CD14-positive monocyte (primary cell): ENCODE data around the gene TARP.

ENCODE experiments used
- DNase-seq, 3 donors: peaks; one replicate each; pipeline ENCODE4 v3.0.0-alpha.2; 2011 to 2022
- H2AFZ ChIP-seq: 2 replicates; pipeline ENCODE4 v1.6.0; 2012; ENCODE audit warnings: mild to moderate bottlenecking, low read depth, low read length, inconsistent platforms; ENCODE audit not compliant: insufficient read depth, poor library complexity, severe bottlenecking
- H3K27ac ChIP-seq, 2 donors: 1 replicate in 1 of 2; 2 replicates in 1 of 2; pipeline ENCODE4 v1.5.1; 2012 to 2013; ENCODE audit warnings: low read length in 2 of 2, control low read depth in 1 of 2, inconsistent platforms in 1 of 2, low read depth in 1 of 2, mild to moderate bottlenecking in 1 of 2
- H3K27me3 ChIP-seq, 2 donors: one replicate each; pipeline versions ENCODE4 v1.6.0 to v1.6.1; 2011 to 2013; ENCODE audit warnings: low read length in 2 of 2; ENCODE audit not compliant: control insufficient read depth in 2 of 2, insufficient read depth in 2 of 2
- H3K36me3 ChIP-seq, 2 donors: replicated peaks in 1 of 2; 1 replicate in 1 of 2; 2 replicates in 1 of 2; pipeline versions ENCODE4 v1.5.1 to v1.6.1; 2012 to 2013; ENCODE audit warnings: low read length in 2 of 2, control low read depth in 1 of 2, inconsistent platforms in 1 of 2, mild to moderate bottlenecking in 1 of 2; ENCODE audit not compliant: insufficient read depth in 2 of 2, control insufficient read depth in 1 of 2
- H3K4me1 ChIP-seq, 2 donors: 1 replicate in 1 of 2; 2 replicates in 1 of 2; pipeline versions ENCODE4 v1.5.1 to v1.6.1; 2012 to 2013; ENCODE audit warnings: low read length in 2 of 2, control low read depth in 1 of 2, inconsistent platforms in 1 of 2, mild to moderate bottlenecking in 1 of 2, moderate library complexity in 1 of 2; ENCODE audit not compliant: insufficient read depth in 2 of 2, control insufficient read depth in 1 of 2
- H3K4me2 ChIP-seq: replicated peaks from 2 replicates; pipeline ENCODE3; 2012; ENCODE audit warnings: low read length, moderate library complexity, mild to moderate bottlenecking; ENCODE audit not compliant: poor library complexity, severe bottlenecking; ENCODE audit errors: extremely low read depth
- H3K4me3 ChIP-seq, 3 experiments: fragments of 200-600 bp in 1 of 3; sonication (generic) in 1 of 3; replicated peaks in 1 of 3; 1 replicate in 2 of 3; 2 replicates in 1 of 3; pipeline ENCODE4 v1.5.1; 2011 to 2013; ENCODE audit warnings: low read length in 3 of 3, mild to moderate bottlenecking in 3 of 3, control low read depth in 2 of 3, low read depth in 2 of 3, inconsistent platforms in 1 of 3, moderate library complexity in 1 of 3
- H3K79me2 ChIP-seq: 2 replicates; pipeline ENCODE4 v1.6.0; 2012; ENCODE audit warnings: mild to moderate bottlenecking, control low read depth, inconsistent platforms, low read length, moderate library complexity; ENCODE audit not compliant: insufficient read depth
- H3K9ac ChIP-seq: 2 replicates; pipeline ENCODE4 v1.6.0; 2017; ENCODE audit warnings: low read length, mild to moderate bottlenecking; ENCODE audit not compliant: insufficient read depth, poor library complexity, severe bottlenecking
- H3K9me3 ChIP-seq, 2 donors: replicated peaks in 1 of 2; 1 replicate in 1 of 2; 2 replicates in 1 of 2; pipeline versions ENCODE4 v1.5.1 to v1.6.1; 2012 to 2013; ENCODE audit warnings: low read length in 2 of 2, control low read depth in 1 of 2; ENCODE audit not compliant: control insufficient read depth in 1 of 2, insufficient read depth in 1 of 2
- H4K20me1 ChIP-seq: 2 replicates; pipeline ENCODE4 v1.6.0; 2012; ENCODE audit warnings: mild to moderate bottlenecking, low read length, control low read depth, moderate library complexity; ENCODE audit not compliant: insufficient read depth
- H3K27ac Mint-ChIP-seq, 7 donors: one replicate each; pipeline ENCODE4 v1.8.0; 2020; ENCODE audit warnings: mild to moderate bottlenecking in 7 of 7, mixed read lengths in 7 of 7, moderate library complexity in 6 of 7, inconsistent platforms in 2 of 7
- H3K27me3 Mint-ChIP-seq, 3 donors: one replicate each; pipeline ENCODE4 v1.8.0; 2021 to 2022; ENCODE audit warnings: low read depth in 3 of 3, mild to moderate bottlenecking in 3 of 3, mixed read lengths in 3 of 3, moderate library complexity in 3 of 3, inconsistent platforms in 1 of 3
- H3K36me3 Mint-ChIP-seq, 2 donors: one replicate each; pipeline ENCODE4 v1.8.0; 2020; ENCODE audit warnings: mixed read lengths in 2 of 2, inconsistent platforms in 1 of 2, mild to moderate bottlenecking in 1 of 2
- H3K4me1 Mint-ChIP-seq: one replicate; pipeline ENCODE4 v1.8.0; 2020; ENCODE audit warnings: mild to moderate bottlenecking, mixed read lengths
- H3K4me3 Mint-ChIP-seq, 2 donors: one replicate each; pipeline ENCODE4 v1.8.0; 2020; ENCODE audit warnings: mild to moderate bottlenecking in 2 of 2, mixed read lengths in 2 of 2, moderate library complexity in 1 of 2
- H3K9me3 Mint-ChIP-seq, 7 donors: one replicate each; pipeline ENCODE4 v1.8.0; 2020 to 2022; ENCODE audit warnings: mixed read lengths in 7 of 7, mild to moderate bottlenecking in 6 of 7, moderate library complexity in 6 of 7, inconsistent platforms in 2 of 7
- CTCF ChIP-seq: fragments of 200-600 bp; IDR thresholded peaks from one replicate; pipeline ENCODE4 v1.8.0; 2022; ENCODE audit warnings: antibody characterized with exemption, mild to moderate bottlenecking
- WGBS: methylation state at CpG from one replicate; pipeline ENCODE4 v1.1.5; 2013; ENCODE audit warnings: missing lambda C conversion rate; ENCODE audit not compliant: insufficient coverage; 5-methylcytosine and 5-hydroxymethylcytosine counted together
- intact Hi-C, 2 donors: fragments of 100-400 bp; cut with micrococcal nuclease; formaldehyde crosslinking; loops; one replicate each; pipeline versions ENCODE4 v1.15.0 to v1.15.1; 2023

The TARP gene

GRCh38 chr7:38294926-38295325 is 21.5 kb upstream of the TARP start:
- WGBS: no CpG with 5 or more reads among the region's 2 CpGs
- H3K4me3 ChIP-seq: no peak overlapping the region
- H3K4me2 ChIP-seq: no peak overlapping the region
- H3K79me2 ChIP-seq: no peaks in the 10 kb centered on the region
- no peak overlapping the region for H2AFZ ChIP-seq
- H3K9ac ChIP-seq: no peak overlapping the region
- no peak for DNase-seq
- H3K9me3 ChIP-seq: no peaks in the 10 kb centered on the region
- no peaks in the 10 kb centered on the region for H4K20me1 ChIP-seq
- no peaks in the 10 kb centered on the region for H3K36me3 Mint-ChIP-seq
- peaks cover 6% of the 10 kb centered on the region in 2 donors for H3K4me1 ChIP-seq
- TF ChIP-seq CTCF: no peak
- intact Hi-C loops: no loop called here
- H3K36me3 ChIP-seq: no peaks in the 10 kb centered on the region
- no peaks in the 10 kb centered on the region for H3K27me3 Mint-ChIP-seq
- H3K9me3 Mint-ChIP-seq: peaks cover 0 to 4% (median 0%) of the 10 kb centered on the region in 7 donors
- H3K4me1 Mint-ChIP-seq: peaks cover 12% of the 10 kb centered on the region
- peak overlapping the region in 1 of 7 donors; percentile 11 for H3K27ac Mint-ChIP-seq
- H3K27ac ChIP-seq: no peak overlapping the region
- no peaks in the 10 kb centered on the region for H3K27me3 ChIP-seq
- no peak overlapping the region for H3K4me3 Mint-ChIP-seq

DNA sequence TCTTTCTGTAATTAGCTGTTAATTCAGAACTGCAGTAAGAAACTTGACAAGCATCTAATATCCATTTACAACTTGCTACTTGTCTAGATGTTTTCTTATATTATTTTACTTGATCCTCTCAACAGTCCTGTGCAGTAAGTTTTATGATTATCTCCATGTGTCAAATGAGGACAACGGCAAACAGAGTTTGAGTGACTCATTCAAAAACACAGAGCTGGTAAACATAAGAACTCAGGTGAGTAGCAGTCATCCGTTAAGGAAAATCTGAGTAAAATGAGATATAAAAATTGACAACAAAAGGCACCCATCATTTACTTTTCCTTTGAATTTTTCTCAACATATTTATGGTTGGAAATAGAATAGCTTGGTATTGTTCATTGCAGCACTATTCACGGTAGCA is 19.0 kb upstream of the TARP start:
- H3K4me1 ChIP-seq: peaks cover 2 to 6% of the 10 kb centered on the region in 2 donors
- no peaks in the 10 kb centered on the region for H3K79me2 ChIP-seq
- H2AFZ ChIP-seq: no peak overlapping the region
- no peak overlapping the region for H3K9ac ChIP-seq
- no peaks in the 10 kb centered on the region for H3K27me3 Mint-ChIP-seq
- H3K27ac Mint-ChIP-seq: no peak overlapping the region
- intact Hi-C loops: no loop called here
- H3K36me3 Mint-ChIP-seq: no peaks in the 10 kb centered on the region
- peaks cover 13% of the 10 kb centered on the region for H3K4me1 Mint-ChIP-seq
- no peaks in the 10 kb centered on the region for H3K36me3 ChIP-seq
- H3K4me2 ChIP-seq: no peak overlapping the region
- H3K9me3 Mint-ChIP-seq: peaks cover 0 to 4% (median 0%) of the 10 kb centered on the region in 7 donors
- H4K20me1 ChIP-seq: no peaks in the 10 kb centered on the region
- no peaks in the 10 kb centered on the region for H3K9me3 ChIP-seq
- no peak overlapping the region for H3K4me3 Mint-ChIP-seq
- no peak for TF ChIP-seq CTCF
- H3K27me3 ChIP-seq: no peaks in the 10 kb centered on the region
- no peak overlapping the region for H3K4me3 ChIP-seq
- no peak overlapping the region for H3K27ac ChIP-seq
- no CpG with 5 or more reads among the region's 3 CpGs for WGBS
- no peak for DNase-seq
